AG04450 (cell line): Measurements from ENCODE around the gene COPA. TPM values are rescaled to one million over a fixed set of nuclear protein-coding genes. Genes with fewer than 3 reads are reported as not detected.

Experiments
- CTCF ChIA-PET: fragments of 300-600, 350-600 bp; formaldehyde crosslinking; extraction: SDS; loops from one replicate; lab custom pipeline; 2022; ENCODE audit warnings: antibody characterized with exemption, inconsistent platforms; lab: Charles Lee
- POLR2A ChIA-PET: fragments of 350-600 bp; formaldehyde crosslinking; extraction: SDS; loops from one replicate; lab custom pipeline; 2021; ENCODE audit warnings: antibody characterized with exemption, inconsistent platforms; lab: Yijun Ruan, JAX
- DNase-seq: peaks from one replicate; pipeline ENCODE4 v3.0.0-alpha.2; 2011; ENCODE audit warnings: low read depth, low spot score
- H3K27ac ChIP-seq: one replicate; pipeline ENCODE4 v1.5.1; 2012; ENCODE audit warnings: low read depth, low read length, control low read depth
- H3K27me3 ChIP-seq: one replicate; pipeline ENCODE4 v1.6.0; 2012; ENCODE audit warnings: low read length; ENCODE audit not compliant: control insufficient read depth, insufficient read depth
- H3K4me3 ChIP-seq: 2 replicates; pipeline ENCODE4 v1.5.1; 2011; ENCODE audit warnings: mild to moderate bottlenecking, low read depth, low read length, control low read depth
- H3K9me3 ChIP-seq: 2 replicates; pipeline ENCODE4 v1.5.1; 2012; ENCODE audit warnings: low read length; ENCODE audit not compliant: control insufficient read depth, insufficient read depth
- CTCF ChIP-seq: IDR thresholded peaks from 2 replicates; pipeline ENCODE4 v1.5.1; 2011; ENCODE audit warnings: low read depth, low read length, control low read depth, inconsistent platforms
- polyA plus RNA-seq: library from polyadenylated mRNA; depleted of rRNA; stranded (reverse); fragments of >200 nt; gene quantifications from 2 replicates; pipeline ENCODE4 v1.2.3, GENCODE V29; 2011

Gene COPA
- polyA plus RNA-seq, 1 experiment, result 384 TPM

- no peak for TF ChIP-seq CTCF
- Histone ChIP-seq H3K27ac (no peak overlapping the region), H3K27me3 (peaks cover 2% of the 10 kb centered on the region), H3K4me3 (no peak overlapping the region), H3K9me3 (no peaks in the 10 kb centered on the region)
- ChIA-PET CTCF (interaction anchor here (0.5 to 5.8 kb wide), 32 partner anchors 8 to 1244 kb away, joined by 3 to 74 read pairs (median 4); partner anchors contain the start of genes IGSF8, KCNJ9 and NHLH1), POLR2A (no interaction called here)
- no peak for DNase-seq
Observed at GRCh38 chr1:160375788-160376524, 32.9 kb upstream of the COPA start.

- no peak for DNase-seq
- ChIA-PET CTCF (interaction anchor here (0.6 to 5.8 kb wide), 6 partner anchors 20 to 324 kb away, joined by 3 to 74 read pairs (median 24); no protein-coding TSS in a partner anchor), POLR2A (no interaction called here)
- TF ChIP-seq CTCF, result no peak
- Histone ChIP-seq H3K9me3 (no peaks in the 10 kb centered on the region), H3K4me3 (no peak overlapping the region), H3K27me3 (peaks cover 2% of the 10 kb centered on the region), H3K27ac (no peak overlapping the region)
Observed at GRCh38 chr1:160374306-160375110, 31.5 kb upstream of the COPA start.

- CTCF ChIA-PET, result interaction anchor here (2.1 to 5.6 kb wide), 2 partner anchors 19 to 288 kb away, joined by 9 to 49 read pairs; no protein-coding TSS in a partner anchor
- no peak overlapping the region for H3K27ac ChIP-seq
- no peak for DNase-seq
- POLR2A ChIA-PET, result no interaction called here
- H3K4me3 ChIP-seq, result no peak overlapping the region
- H3K27me3 ChIP-seq, result peaks cover 5% of the 10 kb centered on the region
- no peaks in the 10 kb centered on the region for H3K9me3 ChIP-seq
- TF ChIP-seq CTCF, result no peak
Observed at GRCh38 chr1:160373696-160374095, 30.6 kb upstream of the COPA start.

- POLR2A ChIA-PET, result no interaction called here
- no peak for TF ChIP-seq CTCF
- H3K4me3 ChIP-seq, result no peak overlapping the region
- H3K9me3 ChIP-seq, result no peaks in the 10 kb centered on the region
- peaks cover 8% of the 10 kb centered on the region for H3K27me3 ChIP-seq
- H3K27ac ChIP-seq, result no peak overlapping the region
- DNase-seq, result no peak
- CTCF ChIA-PET, result interaction anchor here (2.2 kb wide), 1 partner anchor 286 kb away, joined by 5 read pairs; no protein-coding TSS in a partner anchor
Observed at GRCh38 chr1:160371756-160372155, 28.7 kb upstream of the COPA start.

- TF ChIP-seq CTCF, result no peak
- H3K27ac ChIP-seq, result no peak overlapping the region
- H3K27me3 ChIP-seq, result peaks cover 11% of the 10 kb centered on the region
- ChIA-PET POLR2A (no interaction called here), CTCF (interaction anchor here (2.2 kb wide), 1 partner anchor 285 kb away, joined by 5 read pairs; no protein-coding TSS in a partner anchor)
- H3K9me3 ChIP-seq, result no peaks in the 10 kb centered on the region
- DNase-seq, result no peak
- H3K4me3 ChIP-seq, result no peak overlapping the region
Observed at GRCh38 chr1:160371346-160371631, 28.2 kb upstream of the COPA start.
